SK-N-SH (cell line): ENCODE results near the gene SCNN1G. TPM values are rescaled to one million over a fixed set of nuclear protein-coding genes. Genes with fewer than 3 reads are reported as not detected.

Experiments used
- CTCF ChIA-PET: fragments of 300-600, 350-600 bp; formaldehyde crosslinking; extraction: SDS; loops from one replicate; lab custom pipeline; 2021; lab: Yijun Ruan, JAX
- POLR2A ChIA-PET: fragments of 350-600 bp; sonication (Branson Sonifier 250); formaldehyde crosslinking; extraction: SDS; loops from one replicate; lab custom pipeline; 2020; ENCODE audit warnings: antibody characterized with exemption, inconsistent platforms; lab: Yijun Ruan, JAX
- DNase-seq: peaks from one replicate; pipeline ENCODE4 v3.0.0; 2012
- H2AFZ ChIP-seq: fragments of 200-600 bp; sonication (generic); 2 replicates; pipeline ENCODE4 v1.8.1; 2016; ENCODE audit warnings: antibody characterized with exemption, mild to moderate bottlenecking, low read depth
- H3F3A ChIP-seq: fragments of 200-600 bp; sonication (generic); replicated peaks from 2 replicates; pipeline ENCODE3; 2016; ENCODE audit warnings: antibody characterized with exemption, mild to moderate bottlenecking; ENCODE audit not compliant: insufficient read depth
- H3K27ac ChIP-seq, 2 experiments: fragments of 200-500 bp in 1 of 2; fragments of 200-600 bp in 1 of 2; sonication (Bioruptor generic) in 1 of 2; sonication (generic), shearing (Covaris generic) in 1 of 2; 2 replicates each; pipeline versions ENCODE4 v1.5.1 to v1.6.1; 2014 to 2016; ENCODE audit warnings: low read depth in 2 of 2, inconsistent platforms in 1 of 2, low read length in 1 of 2, mild to moderate bottlenecking in 1 of 2, mixed read lengths in 1 of 2
- H3K27me3 ChIP-seq: fragments of 200-600 bp; sonication (generic), shearing (Covaris generic); 2 replicates; pipeline ENCODE4 v1.6.1; 2016; ENCODE audit warnings: mixed run types; ENCODE audit not compliant: insufficient read depth
- H3K36me3 ChIP-seq, 2 experiments: fragments of 200-500 bp in 1 of 2; fragments of 200-600 bp in 1 of 2; sonication (Bioruptor generic) in 1 of 2; sonication (generic) in 1 of 2; replicated peaks in 1 of 2; 2 replicates each; pipeline versions ENCODE3 to v1.5.1; 2014 to 2016; ENCODE audit warnings: low read length in 1 of 2, mild to moderate bottlenecking in 1 of 2; ENCODE audit not compliant: insufficient read depth in 2 of 2, control insufficient read depth in 1 of 2
- H3K4me1 ChIP-seq, 2 experiments: fragments of 200-500 bp in 1 of 2; fragments of 200-600 bp in 1 of 2; sonication (Bioruptor generic) in 1 of 2; sonication (generic), shearing (Covaris generic) in 1 of 2; 2 replicates each; pipeline versions ENCODE4 v1.5.1 to v1.6.1; 2014 to 2016; ENCODE audit warnings: low read depth in 1 of 2, low read length in 1 of 2, mixed run types in 1 of 2; ENCODE audit not compliant: insufficient read depth in 2 of 2, control insufficient read depth in 1 of 2
- H3K4me2 ChIP-seq: fragments of 200-600 bp; sonication (generic), shearing (Covaris generic); 2 replicates; pipeline ENCODE4 v1.6.1; 2017; ENCODE audit warnings: mixed run types
- H3K4me3 ChIP-seq, 2 experiments: fragments of 200-500 bp in 1 of 2; fragments of 200-600 bp in 1 of 2; sonication (Bioruptor generic) in 1 of 2; sonication (generic), shearing (Covaris generic) in 1 of 2; 2 replicates each; pipeline versions ENCODE4 v1.5.1 to v1.8.1; 2014 to 2016; ENCODE audit warnings: low read depth in 2 of 2, inconsistent platforms in 1 of 2, low read length in 1 of 2, mild to moderate bottlenecking in 1 of 2, mixed read lengths in 1 of 2, moderate library complexity in 1 of 2
- H3K79me2 ChIP-seq: fragments of 200-600 bp; sonication (generic); 2 replicates; pipeline ENCODE4 v1.8.1; 2017; ENCODE audit warnings: mild to moderate bottlenecking; ENCODE audit not compliant: insufficient read depth
- H3K9ac ChIP-seq: fragments of 200-600 bp; sonication (generic); 2 replicates; pipeline ENCODE4 v1.6.1; 2017; ENCODE audit warnings: mixed run types
- H3K9me2 ChIP-seq: fragments of 200-600 bp; sonication (generic); 2 replicates; pipeline ENCODE4 v1.6.1; 2017; ENCODE audit warnings: mixed run types
- H3K9me3 ChIP-seq: fragments of 200-600 bp; sonication (generic); 2 replicates; pipeline ENCODE4 v1.6.1; 2017; ENCODE audit warnings: mixed run types, mild to moderate bottlenecking, moderate library complexity
- H4K20me1 ChIP-seq: fragments of 200-600 bp; sonication (generic); 2 replicates; pipeline ENCODE4 v1.6.1; 2017; ENCODE audit warnings: mild to moderate bottlenecking, mixed run types; ENCODE audit not compliant: insufficient read depth
- CHD2 ChIP-seq: fragments of 150-350 bp; IDR thresholded peaks from 2 replicates; pipeline ENCODE4 v1.6.1; 2018; ENCODE audit warnings: low read length; ENCODE audit not compliant: partially characterized antibody
- ELF1 ChIP-seq: IDR thresholded peaks from 2 replicates; pipeline ENCODE4 v1.4.0; 2012
- IRF3 ChIP-seq: fragments of 150-350 bp; IDR thresholded peaks from 2 replicates; pipeline ENCODE4 v1.6.1; 2016; ENCODE audit warnings: mild to moderate bottlenecking, low read depth, low read length
- JUND ChIP-seq: IDR thresholded peaks from 2 replicates; pipeline ENCODE4 v1.4.0; 2012
- MAX ChIP-seq: IDR thresholded peaks from 2 replicates; pipeline ENCODE4 v1.4.0; 2012; ENCODE audit warnings: low read depth
- MEF2A ChIP-seq: IDR thresholded peaks from 2 replicates; pipeline ENCODE4 v1.4.0; 2012; ENCODE audit warnings: low read depth, borderline replicate concordance
- MXI1 ChIP-seq: IDR thresholded peaks from 2 replicates; pipeline ENCODE4 v1.6.1; 2012; ENCODE audit warnings: mild to moderate bottlenecking, low read depth, low read length, improper control_type of control experiment
- NFIC ChIP-seq: IDR thresholded peaks from 2 replicates; pipeline ENCODE4 v1.4.0; 2012; ENCODE audit warnings: borderline replicate concordance
- NRF1 ChIP-seq: IDR thresholded peaks from 2 replicates; pipeline ENCODE4 v1.6.1; 2012; ENCODE audit warnings: low read depth, mild to moderate bottlenecking, low read length
- REST ChIP-seq: IDR thresholded peaks from 2 replicates; pipeline ENCODE4 v1.6.1; 2012; ENCODE audit warnings: mild to moderate bottlenecking, low read depth, low read length, moderate library complexity
- RXRA ChIP-seq: IDR thresholded peaks from 2 replicates; pipeline ENCODE4 v1.4.0; 2012; ENCODE audit warnings: low read depth, mild to moderate bottlenecking, borderline replicate concordance
- SIN3A ChIP-seq: IDR thresholded peaks from 2 replicates; pipeline ENCODE4 v1.6.1; 2012; ENCODE audit warnings: low read depth, mild to moderate bottlenecking, low read length, moderate library complexity, borderline replicate concordance
- TAF1 ChIP-seq: IDR thresholded peaks from 2 replicates; pipeline ENCODE4 v1.6.1; 2012; ENCODE audit warnings: low read depth, mild to moderate bottlenecking, low read length, moderate library complexity, borderline replicate concordance
- TCF12 ChIP-seq: IDR thresholded peaks from 2 replicates; pipeline ENCODE4 v1.4.0; 2012
- TEAD4 ChIP-seq: IDR thresholded peaks from 2 replicates; pipeline ENCODE4 v1.4.0; 2012; ENCODE audit warnings: mild to moderate bottlenecking, borderline replicate concordance; ENCODE audit not compliant: insufficient read depth
- USF2 ChIP-seq: fragments of 150-350 bp; IDR thresholded peaks from 2 replicates; pipeline ENCODE4 v1.6.1; 2017; ENCODE audit warnings: antibody characterized with exemption, low read length, low read depth, borderline replicate concordance
- YY1 ChIP-seq: IDR thresholded peaks from 2 replicates; pipeline ENCODE4 v1.4.0; 2012; ENCODE audit warnings: low read depth, mild to moderate bottlenecking
- WGBS: methylation state at CpG from one replicate; pipeline ENCODE4 v1.1.6; 2017; ENCODE audit warnings: low lambda C conversion rate; 5-methylcytosine and 5-hydroxymethylcytosine counted together
- polyA plus RNA-seq, 3 experiments: library from polyadenylated mRNA; depleted of rRNA; stranded (reverse); fragments of >200 nt; gene quantifications; 2 replicates each; pipeline ENCODE4 v1.2.3, GENCODE V29; 2012

SCNN1G gene
- polyA plus RNA-seq, 1 of the 3 experiments (the other 2 are of a cell fraction): not detected

- peak; percentile 78 for DNase-seq
- H3K4me2 ChIP-seq: peak overlapping the region; percentile 86
- H3K79me2 ChIP-seq: peaks cover 49% of the 10 kb centered on the region
- 8% methylated on average over 8 of the region's 103 CpGs for WGBS
- no peaks in the 10 kb centered on the region for H3K9me2 ChIP-seq
- CTCF ChIA-PET: interaction anchor here (0.7 to 1.3 kb wide), 5 partner anchors 14 to 287 kb away, joined by 3 to 4 read pairs (median 3); no protein-coding TSS in a partner anchor
- POLR2A ChIA-PET: interaction anchor here (0.6 to 1.7 kb wide), 3 partner anchors 66 to 305 kb away, joined by 3 to 6 read pairs (median 3); partner anchors contain the start of gene COG7
- peaks cover 27% of the 10 kb centered on the region for H4K20me1 ChIP-seq
- H3F3A ChIP-seq: peaks cover 4% of the 10 kb centered on the region
- peaks cover 10 to 15% of the 10 kb centered on the region in 2 experiments; a peak in 3 of 4 replicates for H3K4me1 ChIP-seq
- TF ChIP-seq TAF1: no peak
- TF ChIP-seq RXRA: no peak
- peak; percentile 89 for TF ChIP-seq MXI1
- TF ChIP-seq SIN3A: no peak
- no peak for TF ChIP-seq MEF2A
- peak; percentile 67 for TF ChIP-seq NFIC
- TF ChIP-seq TCF12: no peak
- TF ChIP-seq MAX: peak; percentile 84
- TF ChIP-seq, all 33 proteins: peak for 3
- Histone ChIP-seq H2AFZ (peak overlapping the region; percentile 16; the same call in 1 of the 2 replicates), H3K9me3 (no peaks in the 10 kb centered on the region), H3K27ac (peak overlapping the region; percentile 29 to 66; a peak in 2 of 4 replicates), H3K4me3 (peak overlapping the region; percentile 67 to 78), H3K27me3 (no peaks in the 10 kb centered on the region), H3K9ac (peak overlapping the region; percentile 62; the same call in 1 of the 2 replicates), H3K36me3 (no peaks in the 10 kb centered on the region)
These were observed 33.9 kb upstream of the SCNN1G start for GRCh38 chr16:23148513-23149266.

- Histone ChIP-seq H3K9ac (peak within 1 kb of the TSS; percentile 62; the same call in 1 of the 2 replicates), H3K79me2 (peaks cover 41% of the 10 kb centered on the region), H3K4me1 (peaks cover 10 to 15% of the 10 kb centered on the region in 2 experiments; a peak in 3 of 4 replicates), H3K9me3 (no peaks in the 10 kb centered on the region), H3K4me3 (peak within 1 kb of the TSS; percentile 67 to 78), H3F3A (peaks cover 4% of the 10 kb centered on the region), H4K20me1 (peaks cover 26% of the 10 kb centered on the region), H2AFZ (peak within 1 kb of the TSS; percentile 77), H3K27ac (peak within 1 kb of the TSS; percentile 29 to 66; a peak in 2 of 4 replicates), H3K27me3 (no peaks in the 10 kb centered on the region), H3K9me2 (no peaks in the 10 kb centered on the region), H3K36me3 (no peaks in the 10 kb centered on the region), H3K4me2 (peak within 1 kb of the TSS; percentile 86)
- CTCF ChIA-PET: interaction anchor here (0.7 to 1.3 kb wide), 5 partner anchors 14 to 286 kb away, joined by 3 to 4 read pairs (median 3); no protein-coding TSS in a partner anchor
- under 1% methylated on average over 17 of the region's 75 CpGs for WGBS
- POLR2A ChIA-PET: interaction anchor here (0.6 to 1.7 kb wide), 4 partner anchors 63 to 304 kb away, joined by 3 to 6 read pairs (median 3); partner anchors contain the start of gene COG7
- peak; percentile 92 for DNase-seq
- TF ChIP-seq TEAD4: no peak
- TF ChIP-seq MAX: no peak; the same call in 1 of the 2 replicates
- TF ChIP-seq NRF1: no peak
- TF ChIP-seq JUND: no peak
- TF ChIP-seq ELF1: no peak
- no peak for TF ChIP-seq IRF3
- TF ChIP-seq USF2: peak; percentile 73
- no peak for TF ChIP-seq REST
- peak; percentile 42 for TF ChIP-seq TAF1
- peak; percentile 99 for TF ChIP-seq YY1
- TF ChIP-seq CHD2: peak; percentile 54
These were observed 33.1 kb upstream of the SCNN1G start, which contains the start of gene USP31 for GRCh38 chr16:23149267-23149992. Gene USP31 (minus strand): TSS chr16:23149452. CDS start chr16:23149270, 182 bp downstream.
